Measurements from ENCODE around the gene CLSTN3.

- TF ChIP-seq CHD7 (IDR thresholded peaks at IDR 0.05; ENCODE audit: insufficient replicate concordance, low read length) (no peak), CTCF (IDR thresholded peaks at IDR 0.05; ENCODE audit: control extremely low read depth in 1 of 3, insufficient read depth in 1 of 3, low read depth in 1 of 3, low read length in 3 of 3) (no peak), POLR2A (IDR thresholded peaks at IDR 0.05; ENCODE audit: control extremely low read depth in 1 of 2, low read depth in 2 of 2, low read length in 2 of 2) (no peak), POLR2AphosphoS5 (IDR thresholded peaks at IDR 0.05; ENCODE audit: low read depth, low read length) (no peak), RFX5 (IDR thresholded peaks at IDR 0.05; ENCODE audit: borderline replicate concordance, low read depth, low read length) (no peak), RAD21 (IDR thresholded peaks at IDR 0.05 in 1 of 2, conservative IDR thresholded peaks at IDR 0.05 in 1 of 2; ENCODE audit: low read depth in 2 of 2, low read length in 2 of 2) (no peak), SP1 (IDR thresholded peaks at IDR 0.05; ENCODE audit: low read depth, low read length) (no peak), ZNF274 (IDR thresholded peaks at IDR 0.05; ENCODE audit: borderline replicate concordance, extremely low read depth, low read length) (no peak), TEAD4 (IDR thresholded peaks at IDR 0.05; ENCODE audit: low read depth, low read length) (no peak), CEBPB (IDR thresholded peaks at IDR 0.05; ENCODE audit: low read depth, low read length) (no peak), RBBP5 (IDR thresholded peaks at IDR 0.05; ENCODE audit: borderline replicate concordance, low read depth, low read length) (no peak)
These were observed 8.8 kb upstream of the CLSTN3 start for GRCh38 chr12:7121324-7121723.
